ENCODE measurements around the gene ITPRID1. TPM values are rescaled to one million over a fixed set of nuclear protein-coding genes. Genes with fewer than 3 reads are reported as not detected.

The ITPRID1 gene
- total and polyA plus RNA-seq, 7 donors = not detected

DNA sequence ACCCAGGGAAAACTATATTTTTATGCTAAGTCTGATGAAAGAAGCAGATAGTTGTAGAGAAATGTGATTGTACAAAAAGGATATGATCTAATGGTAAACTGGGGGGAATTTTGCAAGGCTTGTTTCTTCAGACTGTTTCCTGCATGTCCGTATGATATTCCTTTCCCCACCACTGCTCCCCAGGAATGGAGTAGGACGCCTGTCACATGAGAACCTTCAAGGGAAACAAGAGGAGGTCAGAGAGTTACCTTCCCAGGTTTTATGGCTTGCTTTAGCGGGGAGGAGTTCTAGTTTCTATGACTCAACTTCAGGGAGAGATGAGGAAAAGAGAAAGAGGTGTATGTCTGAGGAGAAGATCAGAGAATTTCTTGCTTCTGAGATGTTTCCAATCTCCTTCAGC, 16.4 kb upstream of the ITPRID1 start:
- Histone ChIP-seq H3K27ac (no peak overlapping the region), H3K27me3 (ENCODE audit: insufficient read depth in 3 of 3, low read length in 2 of 3) (no peaks in the 10 kb centered on the region), H3K4me3 (no peak overlapping the region), H3K4me1 (no peaks in the 10 kb centered on the region), H3K36me3 (ENCODE audit: insufficient read depth in 1 of 2, low read depth in 1 of 2) (no peaks in the 10 kb centered on the region), H3K9me3 (no peaks in the 10 kb centered on the region)
- intact Hi-C loops (cut with DNase I) = no loop called here
- ATAC-seq (no peak), DNase-seq (no peak)
- TF ChIP-seq, protein P1, sequence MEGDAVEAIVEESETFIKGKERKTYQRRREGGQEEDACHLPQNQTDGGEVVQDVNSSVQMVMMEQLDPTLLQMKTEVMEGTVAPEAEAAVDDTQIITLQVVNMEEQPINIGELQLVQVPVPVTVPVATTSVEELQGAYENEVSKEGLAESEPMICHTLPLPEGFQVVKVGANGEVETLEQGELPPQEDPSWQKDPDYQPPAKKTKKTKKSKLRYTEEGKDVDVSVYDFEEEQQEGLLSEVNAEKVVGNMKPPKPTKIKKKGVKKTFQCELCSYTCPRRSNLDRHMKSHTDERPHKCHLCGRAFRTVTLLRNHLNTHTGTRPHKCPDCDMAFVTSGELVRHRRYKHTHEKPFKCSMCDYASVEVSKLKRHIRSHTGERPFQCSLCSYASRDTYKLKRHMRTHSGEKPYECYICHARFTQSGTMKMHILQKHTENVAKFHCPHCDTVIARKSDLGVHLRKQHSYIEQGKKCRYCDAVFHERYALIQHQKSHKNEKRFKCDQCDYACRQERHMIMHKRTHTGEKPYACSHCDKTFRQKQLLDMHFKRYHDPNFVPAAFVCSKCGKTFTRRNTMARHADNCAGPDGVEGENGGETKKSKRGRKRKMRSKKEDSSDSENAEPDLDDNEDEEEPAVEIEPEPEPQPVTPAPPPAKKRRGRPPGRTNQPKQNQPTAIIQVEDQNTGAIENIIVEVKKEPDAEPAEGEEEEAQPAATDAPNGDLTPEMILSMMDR (IDR thresholded peaks at IDR 0.05) = no peak
- WGBS, 3 donors = 13 to 37% (median 21%) methylated on average over 3 of the region's 3 CpGs

DNA sequence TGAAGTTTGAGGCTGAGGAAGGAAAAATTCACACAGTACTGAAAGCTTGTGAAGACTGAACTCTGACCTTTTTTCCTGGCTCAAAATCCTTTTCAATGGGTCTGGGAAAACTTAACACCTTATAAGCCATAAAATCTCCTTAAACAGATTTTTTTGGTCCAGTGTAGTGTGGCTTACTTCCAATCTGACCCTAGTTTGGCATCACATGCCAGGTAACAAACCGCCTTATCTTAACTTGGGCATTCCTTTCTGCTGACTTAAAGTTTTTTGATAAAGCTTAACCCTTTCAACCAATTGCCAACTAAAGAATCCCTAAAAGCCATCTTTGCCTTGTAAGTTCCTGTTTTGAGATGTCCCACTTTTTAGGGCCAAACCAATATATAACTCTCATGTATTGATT, 13.2 kb upstream of the ITPRID1 start:
- intact Hi-C loops (cut with DNase I) = no loop called here
- Histone ChIP-seq H3K27ac (no peak overlapping the region), H3K36me3 (ENCODE audit: insufficient read depth in 1 of 2, low read depth in 1 of 2) (no peaks in the 10 kb centered on the region), H3K4me1 (no peaks in the 10 kb centered on the region), H3K9me3 (no peaks in the 10 kb centered on the region), H3K4me3 (no peak overlapping the region), H3K27me3 (ENCODE audit: insufficient read depth in 3 of 3, low read length in 2 of 3) (no peaks in the 10 kb centered on the region)
- no peak for ATAC-seq
- DNase-seq = no peak
- TF ChIP-seq, protein P1 (IDR thresholded peaks at IDR 0.05) = no peak
- WGBS, 3 donors = 12 to 19% (median 15%) methylated on average over 1 of the region's 1 CpG

DNA sequence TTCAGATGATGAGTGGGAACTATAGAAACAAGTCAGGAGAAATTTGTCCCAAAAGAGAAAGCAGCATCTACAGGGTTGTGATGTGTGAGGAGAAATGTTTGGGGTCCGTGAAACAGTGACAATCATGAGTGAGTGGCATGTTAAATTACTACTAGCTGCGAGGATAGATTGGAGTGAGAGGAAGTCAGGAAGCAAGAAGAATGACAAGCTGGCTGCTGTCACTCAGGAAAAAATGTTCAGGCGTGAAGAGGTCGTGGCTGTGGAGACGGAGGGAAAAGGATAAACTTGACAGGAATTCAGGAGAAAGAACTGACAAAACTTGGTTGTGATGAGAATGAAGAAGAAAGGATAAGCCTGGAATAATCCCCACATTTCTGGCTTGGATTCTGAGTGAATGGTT, 5.1 kb upstream of the ITPRID1 start:
- ATAC-seq (no peak), DNase-seq (no peak)
- Histone ChIP-seq H3K36me3 (ENCODE audit: insufficient read depth in 1 of 2, low read depth in 1 of 2) (no peaks in the 10 kb centered on the region), H3K27me3 (ENCODE audit: insufficient read depth in 3 of 3, low read length in 2 of 3) (no peaks in the 10 kb centered on the region), H3K27ac (no peak overlapping the region), H3K4me3 (no peak overlapping the region), H3K9me3 (no peaks in the 10 kb centered on the region), H3K4me1 (no peaks in the 10 kb centered on the region)
- intact Hi-C loops (cut with DNase I) = no loop called here
- 67 to 81% (median 78%) methylated on average over 5 of the region's 5 CpGs for WGBS, 3 donors
- TF ChIP-seq, protein P1 (IDR thresholded peaks at IDR 0.05) = no peak

DNA sequence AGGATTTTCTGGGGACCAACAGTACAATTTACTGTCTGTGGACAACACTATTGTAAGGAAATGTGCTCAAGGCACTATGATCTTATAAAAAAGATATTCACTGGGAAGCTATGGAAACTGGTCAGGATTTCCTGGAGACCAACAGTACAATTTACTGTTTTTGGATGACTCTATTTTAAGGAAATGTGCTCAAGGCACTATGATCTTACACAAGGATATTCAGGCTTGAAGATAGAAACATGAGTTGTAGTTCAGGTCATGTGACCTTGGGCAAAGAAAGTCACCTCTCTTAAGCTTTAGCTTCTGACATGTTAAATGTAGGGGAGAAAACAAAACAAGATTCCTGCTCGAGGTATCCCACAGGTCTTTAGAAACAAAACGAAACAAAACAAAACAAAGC, 1.7 kb upstream of the ITPRID1 start:
- DNase-seq (no peak), ATAC-seq (no peak)
- intact Hi-C loops (cut with DNase I) = no loop called here
- no peaks in the 10 kb centered on the region for H3K36me3 ChIP-seq (ENCODE audit: insufficient read depth in 1 of 2, low read depth in 1 of 2)
- no peak overlapping the region for H3K27ac ChIP-seq
- no peaks in the 10 kb centered on the region for H3K27me3 ChIP-seq (ENCODE audit: insufficient read depth in 3 of 3, low read length in 2 of 3)
- TF ChIP-seq, protein P1 (IDR thresholded peaks at IDR 0.05) = no peak
- WGBS, 3 donors = 60 to 70% (median 62%) methylated on average over 2 of the region's 2 CpGs
- no peaks in the 10 kb centered on the region for H3K4me1 ChIP-seq
- no peak overlapping the region for H3K4me3 ChIP-seq
- H3K9me3 ChIP-seq = no peaks in the 10 kb centered on the region

DNA sequence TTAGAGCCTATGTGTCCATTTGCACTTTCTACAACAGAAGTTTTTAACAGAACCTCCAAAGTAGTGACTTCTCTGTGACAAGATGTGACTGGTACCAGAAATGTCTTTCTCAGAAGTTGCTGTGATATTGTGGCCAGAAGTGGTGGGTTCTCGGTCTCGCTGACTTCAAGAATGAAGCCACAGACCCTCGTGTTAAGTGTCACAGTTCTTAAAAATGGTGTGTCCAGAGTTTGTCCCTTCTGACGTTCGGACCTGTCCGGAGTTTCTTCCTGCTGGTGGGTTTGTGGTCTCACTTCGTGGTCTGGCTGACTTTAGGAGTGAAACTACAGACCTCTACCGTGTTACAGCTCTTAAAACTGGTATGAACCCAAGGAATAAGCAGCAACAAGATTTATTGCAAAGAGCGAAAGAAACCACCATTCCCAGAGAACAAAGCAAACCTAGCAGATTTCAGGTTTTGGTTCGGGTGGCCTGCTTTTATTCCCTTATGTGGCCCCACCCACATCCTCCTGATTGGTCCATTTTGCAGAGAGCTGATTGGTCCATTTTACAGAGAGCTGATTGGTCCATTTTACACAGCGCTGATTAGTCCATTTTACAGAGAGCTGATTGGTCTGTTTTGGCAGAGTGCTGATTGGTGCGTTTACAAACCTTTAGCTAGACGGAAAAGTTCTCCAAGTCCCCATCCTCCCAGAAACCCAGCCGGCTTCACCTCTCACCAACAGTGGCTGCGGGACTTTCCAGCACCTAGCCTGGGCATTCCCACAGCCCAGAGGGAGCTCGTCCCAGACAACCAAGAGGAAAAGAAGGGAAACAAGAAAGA, 3.0 kb downstream of the ITPRID1 start:
- no peak for DNase-seq
- intact Hi-C loops (cut with DNase I) = no loop called here
- ATAC-seq = no peak
- Histone ChIP-seq H3K4me1 (no peaks in the 10 kb centered on the region), H3K9me3 (no peaks in the 10 kb centered on the region), H3K4me3 (no peak overlapping the region), H3K27me3 (ENCODE audit: insufficient read depth in 3 of 3, low read length in 2 of 3) (no peaks in the 10 kb centered on the region), H3K27ac (no peak overlapping the region), H3K36me3 (ENCODE audit: insufficient read depth in 1 of 2, low read depth in 1 of 2) (no peaks in the 10 kb centered on the region)
- TF ChIP-seq, protein P1 (IDR thresholded peaks at IDR 0.05) = no peak
- 80 to 87% (median 85%) methylated on average over 16 of the region's 16 CpGs for WGBS, 3 donors
